NCI-H345 treated with DMSO at 0.1 percent for 48 hours (cell line): ENCODE data around the gene DUSP10.

Experiments used
- DNase-seq: peaks from one replicate; lab custom pipeline; 2025; ENCODE audit not compliant: unreplicated experiment; lab: John Stamatoyannopoulos, UW

The DUSP10 gene

GRCh38 chr1:221714227-221715152 is 27.4 kb downstream of the DUSP10 start:
- no peak for DNase-seq

GRCh38 chr1:221712776-221713431 is 29.0 kb downstream of the DUSP10 start:
- DNase-seq, result no peak

- no peak for DNase-seq
Measured at GRCh38 chr1:221712198-221712684, 29.6 kb downstream of the DUSP10 start.

GRCh38 chr1:221711656-221712055 is 30.2 kb downstream of the DUSP10 start:
- DNase-seq, result no peak

- no peak for DNase-seq
Measured at GRCh38 chr1:221711063-221711577, 30.8 kb downstream of the DUSP10 start.

- DNase-seq, result no peak
Measured at GRCh38 chr1:221709854-221710253, 32.0 kb downstream of the DUSP10 start.

- DNase-seq, result peak; percentile 96
Measured at GRCh38 chr1:221708987-221709386, 32.9 kb downstream of the DUSP10 start.

- DNase-seq, result no peak
Measured at GRCh38 chr1:221708076-221708571, 33.8 kb downstream of the DUSP10 start.

- DNase-seq, result no peak
Measured at GRCh38 chr1:221706876-221707582, 34.9 kb downstream of the DUSP10 start.

GRCh38 chr1:221706191-221706590 is 35.7 kb downstream of the DUSP10 start:
- DNase-seq, result no peak

GRCh38 chr1:221704306-221704705 is 37.6 kb downstream of the DUSP10 start:
- DNase-seq, result no peak

- DNase-seq, result no peak
Measured at GRCh38 chr1:221701570-221702186, 40.2 kb downstream of the DUSP10 start.

- no peak for DNase-seq
Measured at GRCh38 chr1:221700948-221701347, 40.9 kb downstream of the DUSP10 start.

- no peak for DNase-seq
Measured at GRCh38 chr1:221700536-221700935, 41.4 kb downstream of the DUSP10 start.

GRCh38 chr1:221699978-221700519 is 41.8 kb downstream of the DUSP10 start:
- no peak for DNase-seq

- DNase-seq, result no peak
Measured at GRCh38 chr1:221699577-221699976, 42.3 kb downstream of the DUSP10 start.

- DNase-seq, result no peak
Measured at GRCh38 chr1:221698579-221699349, 43.1 kb downstream of the DUSP10 start.

GRCh38 chr1:221697923-221698425 is 43.9 kb downstream of the DUSP10 start:
- no peak for DNase-seq

- DNase-seq, result no peak
Measured at GRCh38 chr1:221696718-221697461, 45.0 kb downstream of the DUSP10 start.
